Stimulated activated CD8-positive, alpha-beta memory T cell treated with anti-CD3 and anti-CD28 coated beads, Interleukin-7, amount 100 ng/mL, for 24 hours (primary cell): ENCODE results near the gene SLC19A3.
"Not testable (repeated sequence)": the region's sequence is repeated elsewhere in the genome, so short reads cannot be mapped to it uniquely, and the experiment has no call there.

ENCODE experiments used
- DNase-seq: peaks from one replicate; pipeline ENCODE4 v3.0.0-alpha.2; 2020; ENCODE audit warnings: low read depth

Gene SLC19A3

GRCh38 chr2:227717687-227718567 is at the start of gene SLC19A3:
Gene SLC19A3 (minus strand): TSS chr2:227718028. CDS start chr2:227702318, 15,710 bp downstream.
- no peak for DNase-seq

GRCh38 chr2:227766373-227766883 is 48.6 kb upstream of the SLC19A3 start:
- peak; percentile 26 for DNase-seq

GRCh38 chr2:227765788-227766372 is 48.1 kb upstream of the SLC19A3 start:
- no peak for DNase-seq

- no peak for DNase-seq
Observed at GRCh38 chr2:227761740-227762476, 44.1 kb upstream of the SLC19A3 start.

- no peak for DNase-seq
Observed at GRCh38 chr2:227759411-227760118, 41.7 kb upstream of the SLC19A3 start.

GRCh38 chr2:227756261-227756660 is 38.4 kb upstream of the SLC19A3 start:
- DNase-seq = not testable (repeated sequence)

GRCh38 chr2:227748079-227748478 is 30.3 kb upstream of the SLC19A3 start:
- no peak for DNase-seq

- no peak for DNase-seq
Observed at GRCh38 chr2:227745594-227745993, 27.8 kb upstream of the SLC19A3 start, which contains the start of gene SCYGR8. Gene SCYGR8 (plus strand): TSS chr2:227745894. CDS start chr2:227745894, 0 bp downstream.

- not testable (repeated sequence) for DNase-seq
Observed at GRCh38 chr2:227740705-227741104, 22.9 kb upstream of the SLC19A3 start.

GRCh38 chr2:227739351-227739750 is 21.5 kb upstream of the SLC19A3 start:
- no peak for DNase-seq

- no peak for DNase-seq
Observed at GRCh38 chr2:227728035-227728434, 10.2 kb upstream of the SLC19A3 start, which contains the start of gene SCYGR7. Gene SCYGR7 (plus strand): TSS chr2:227728335. CDS start chr2:227728335, 0 bp downstream.

GRCh38 chr2:227724394-227725039 is 6.7 kb upstream of the SLC19A3 start, which contains the start of gene SCYGR6:
Gene SCYGR6 (minus strand): TSS chr2:227724757. CDS start chr2:227724757, 0 bp downstream.
- no peak for DNase-seq

- DNase-seq = not testable (repeated sequence)
Observed at GRCh38 chr2:227722821-227723220, 5.0 kb upstream of the SLC19A3 start.

GRCh38 chr2:227720680-227721079 is 2.9 kb upstream of the SLC19A3 start:
- DNase-seq = no peak

GRCh38 chr2:227719641-227720040 is 1.8 kb upstream of the SLC19A3 start:
- no peak for DNase-seq

- DNase-seq = no peak
Observed at GRCh38 chr2:227716501-227716900, 1.3 kb downstream of the SLC19A3 start.

GRCh38 chr2:227713291-227713690 is 4.5 kb downstream of the SLC19A3 start:
- no peak for DNase-seq

GRCh38 chr2:227710986-227711385 is 6.8 kb downstream of the SLC19A3 start:
- DNase-seq = no peak

- no peak for DNase-seq
Observed at GRCh38 chr2:227707390-227707789, 10.4 kb downstream of the SLC19A3 start.

GRCh38 chr2:227706859-227707258 is 11.0 kb downstream of the SLC19A3 start:
- no peak for DNase-seq

- no peak for DNase-seq
Observed at GRCh38 chr2:227703961-227704360, 13.9 kb downstream of the SLC19A3 start.
